Sigmoid colon (tissue), 7 donors: ENCODE results near the gene ID3. TPM values are rescaled to one million over a fixed set of nuclear protein-coding genes. Genes with fewer than 3 reads are reported as not detected.

Experiments
- DNase-seq: peaks from one replicate; pipeline ENCODE4 v3.0.0-alpha.2; 2019
- H3K27ac ChIP-seq, 4 donors: fragments of 200-600 bp; sonication (generic); one replicate each; pipeline ENCODE4 v1.5.1; 2016 to 2019; ENCODE audit warnings: mild to moderate bottlenecking in 1 of 4
- H3K27me3 ChIP-seq, 3 donors: fragments of 200-600 bp; sonication (generic); one replicate each; pipeline ENCODE4 v1.5.1; 2019; ENCODE audit warnings: mild to moderate bottlenecking in 1 of 3
- H3K36me3 ChIP-seq, 4 donors: fragments of 200-600 bp; sonication (generic); one replicate each; pipeline ENCODE4 v1.5.1; 2016 to 2019
- H3K4me1 ChIP-seq, 4 donors: fragments of 200-600 bp; sonication (generic); one replicate each; pipeline ENCODE4 v1.5.1; 2017 to 2019
- H3K4me3 ChIP-seq, 4 donors: fragments of 200-600 bp; sonication (generic); one replicate each; pipeline ENCODE4 v1.5.1; 2017 to 2019; ENCODE audit warnings: mild to moderate bottlenecking in 2 of 4, moderate library complexity in 1 of 4
- H3K9me3 ChIP-seq, 4 donors: fragments of 200-600 bp in 3 of 4; sonication (generic) in 3 of 4; one replicate each; pipeline versions ENCODE4 v1.5.1 to v1.6.1; 2013 to 2019
- EP300 ChIP-seq, 4 donors: sonication (generic); formaldehyde crosslinking; IDR thresholded peaks; one replicate each; pipeline ENCODE4 v1.6.1; 2017; ENCODE audit warnings: antibody characterized with exemption in 4 of 4
- POLR2A ChIP-seq, 2 donors: fragments of 450-650 bp; IDR thresholded peaks; one replicate each; pipeline ENCODE4 v1.6.1; 2016; ENCODE audit warnings: antibody characterized with exemption in 2 of 2, mild to moderate bottlenecking in 2 of 2, moderate library complexity in 2 of 2
- POLR2AphosphoS5 ChIP-seq, 4 donors: sonication (generic); formaldehyde crosslinking; IDR thresholded peaks; one replicate each; pipeline ENCODE4 v1.6.1; 2017; ENCODE audit warnings: antibody characterized with exemption in 4 of 4
- WGBS, 2 donors: extraction: QIAGEN DNeasy Blood & Tissue Kit; methylation state at CpG; one replicate each; pipeline ENCODE4 v1.1.7; 2013; 5-methylcytosine and 5-hydroxymethylcytosine counted together
- intact Hi-C: fragments of 100-400 bp; cut with DNase I; formaldehyde crosslinking; loops from one replicate; pipeline ENCODE4 v1.15.1; 2023
- polyA plus RNA-seq, 3 donors: library from polyadenylated mRNA; stranded (reverse); fragments of 200-250 nt; gene quantifications; one replicate each; pipeline ENCODE4 v1.2.3, GENCODE V29; 2013
- total RNA-seq, 4 donors: library from RNA; depleted of rRNA; stranded (reverse); fragments of >200 nt; gene quantifications; one replicate each; pipeline ENCODE4 v1.1.0, GENCODE V29; 2016
- TF ChIP-seq, protein P1 (sequence below), 4 experiments: fragments of 450-650 bp in 3 of 4; fragments of 200-600 bp in 1 of 4; IDR thresholded peaks; one replicate each; pipeline ENCODE4 v1.5.1; 2016 to 2019; ENCODE audit warnings: antibody characterized with exemption in 4 of 4, mild to moderate bottlenecking in 3 of 4, moderate library complexity in 2 of 4
- donor health status: healthy with polysubstance abuse.
- donor health status: Bipolar disorder and iron deficiency.
- donor health status: healthy.

Gene ID3
- total and polyA plus RNA-seq, 7 donors: 72.1 to 232 (median 114) TPM

DNA sequence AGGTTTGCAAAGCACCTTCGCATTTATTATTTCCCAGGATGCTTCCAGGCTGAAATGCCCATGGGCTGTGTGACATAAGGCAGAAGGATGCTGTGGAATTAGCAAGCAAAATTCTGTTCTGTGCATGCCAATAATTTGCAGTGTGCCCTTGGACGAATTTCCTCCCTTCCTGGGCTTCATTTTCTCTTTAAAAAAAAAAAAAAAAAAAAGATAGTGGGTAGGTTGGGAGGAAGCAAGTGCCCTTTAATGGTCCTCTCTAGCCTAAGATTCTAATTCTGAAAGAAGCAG lies 2.5 kb upstream of the ID3 start:
- DNase-seq: no peak
- Histone ChIP-seq H3K27me3 (no peaks in the 10 kb centered on the region), H3K36me3 (no peaks in the 10 kb centered on the region), H3K4me3 (peak overlapping the region in 1 of 4 donors; percentile 7), H3K9me3 (no peaks in the 10 kb centered on the region), H3K4me1 (peaks cover 0 to 69% (median 60%) of the 10 kb centered on the region in 4 donors), H3K27ac (peak overlapping the region; percentile 89 to 96 (median 96))
- TF ChIP-seq EP300 (IDR thresholded peaks at IDR 0.05) (no peak), POLR2A (IDR thresholded peaks at IDR 0.05) (no peak), POLR2AphosphoS5 (IDR thresholded peaks at IDR 0.05) (no peak)
- TF ChIP-seq, protein P1, sequence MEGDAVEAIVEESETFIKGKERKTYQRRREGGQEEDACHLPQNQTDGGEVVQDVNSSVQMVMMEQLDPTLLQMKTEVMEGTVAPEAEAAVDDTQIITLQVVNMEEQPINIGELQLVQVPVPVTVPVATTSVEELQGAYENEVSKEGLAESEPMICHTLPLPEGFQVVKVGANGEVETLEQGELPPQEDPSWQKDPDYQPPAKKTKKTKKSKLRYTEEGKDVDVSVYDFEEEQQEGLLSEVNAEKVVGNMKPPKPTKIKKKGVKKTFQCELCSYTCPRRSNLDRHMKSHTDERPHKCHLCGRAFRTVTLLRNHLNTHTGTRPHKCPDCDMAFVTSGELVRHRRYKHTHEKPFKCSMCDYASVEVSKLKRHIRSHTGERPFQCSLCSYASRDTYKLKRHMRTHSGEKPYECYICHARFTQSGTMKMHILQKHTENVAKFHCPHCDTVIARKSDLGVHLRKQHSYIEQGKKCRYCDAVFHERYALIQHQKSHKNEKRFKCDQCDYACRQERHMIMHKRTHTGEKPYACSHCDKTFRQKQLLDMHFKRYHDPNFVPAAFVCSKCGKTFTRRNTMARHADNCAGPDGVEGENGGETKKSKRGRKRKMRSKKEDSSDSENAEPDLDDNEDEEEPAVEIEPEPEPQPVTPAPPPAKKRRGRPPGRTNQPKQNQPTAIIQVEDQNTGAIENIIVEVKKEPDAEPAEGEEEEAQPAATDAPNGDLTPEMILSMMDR (IDR thresholded peaks at IDR 0.05): no peak
- WGBS, 2 donors: 35 to 52% methylated on average over 2 of the region's 2 CpGs
- intact Hi-C loops: loop anchor here (2.0 kb wide), 1 partner anchor 193 kb away; the partner anchor contains the start of gene ZNF436

DNA sequence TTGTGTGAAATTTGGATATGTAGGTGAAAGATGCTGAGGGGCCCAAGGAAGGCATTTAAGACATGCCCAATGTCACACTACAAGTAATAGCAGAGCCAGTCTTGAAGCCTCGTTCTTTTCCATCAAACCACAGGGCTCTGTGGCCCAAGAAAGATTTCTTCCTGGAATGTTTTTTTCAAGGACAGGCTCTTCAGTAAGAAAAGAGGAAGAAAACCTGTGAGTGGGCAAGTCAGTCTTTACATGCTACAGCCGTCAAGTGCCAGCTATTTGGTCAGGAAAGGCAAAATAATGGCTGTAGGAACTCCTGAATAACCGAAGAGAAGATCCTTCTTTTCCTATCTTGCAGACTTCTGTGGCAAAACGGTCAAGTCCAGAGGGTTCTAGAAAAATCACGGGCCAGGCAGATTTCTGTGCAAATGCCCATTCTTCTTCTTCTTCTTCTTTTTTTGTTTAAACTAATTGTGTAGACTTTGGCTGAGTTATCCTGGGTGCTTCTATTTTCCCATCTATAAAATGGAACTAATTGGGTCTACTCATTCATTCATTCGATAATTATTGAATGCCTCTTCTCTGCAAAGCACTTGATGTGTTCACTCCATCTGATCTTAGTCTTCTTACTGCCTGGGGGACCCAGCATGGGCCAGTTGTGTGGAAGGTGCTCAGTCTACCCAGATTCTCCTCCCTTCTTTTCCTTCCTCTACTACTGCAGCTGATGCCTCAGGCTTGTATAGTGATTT lies 1.9 kb upstream of the ID3 start:
- peak overlapping the region; percentile 89 to 96 (median 96) for H3K27ac ChIP-seq
- DNase-seq: no peak
- peaks cover 0 to 74% (median 64%) of the 10 kb centered on the region in 4 donors for H3K4me1 ChIP-seq
- no peaks in the 10 kb centered on the region for H3K27me3 ChIP-seq
- no peak overlapping the region for H3K4me3 ChIP-seq
- intact Hi-C loops: no loop called here
- no peaks in the 10 kb centered on the region for H3K36me3 ChIP-seq
- 58 to 68% methylated on average over 6 of the region's 6 CpGs for WGBS, 2 donors
- H3K9me3 ChIP-seq: no peaks in the 10 kb centered on the region
- TF ChIP-seq POLR2A (IDR thresholded peaks at IDR 0.05) (no peak), POLR2AphosphoS5 (IDR thresholded peaks at IDR 0.05) (no peak), EP300 (IDR thresholded peaks at IDR 0.05) (no peak)
- TF ChIP-seq, protein P1 (IDR thresholded peaks at IDR 0.05): no peak

DNA sequence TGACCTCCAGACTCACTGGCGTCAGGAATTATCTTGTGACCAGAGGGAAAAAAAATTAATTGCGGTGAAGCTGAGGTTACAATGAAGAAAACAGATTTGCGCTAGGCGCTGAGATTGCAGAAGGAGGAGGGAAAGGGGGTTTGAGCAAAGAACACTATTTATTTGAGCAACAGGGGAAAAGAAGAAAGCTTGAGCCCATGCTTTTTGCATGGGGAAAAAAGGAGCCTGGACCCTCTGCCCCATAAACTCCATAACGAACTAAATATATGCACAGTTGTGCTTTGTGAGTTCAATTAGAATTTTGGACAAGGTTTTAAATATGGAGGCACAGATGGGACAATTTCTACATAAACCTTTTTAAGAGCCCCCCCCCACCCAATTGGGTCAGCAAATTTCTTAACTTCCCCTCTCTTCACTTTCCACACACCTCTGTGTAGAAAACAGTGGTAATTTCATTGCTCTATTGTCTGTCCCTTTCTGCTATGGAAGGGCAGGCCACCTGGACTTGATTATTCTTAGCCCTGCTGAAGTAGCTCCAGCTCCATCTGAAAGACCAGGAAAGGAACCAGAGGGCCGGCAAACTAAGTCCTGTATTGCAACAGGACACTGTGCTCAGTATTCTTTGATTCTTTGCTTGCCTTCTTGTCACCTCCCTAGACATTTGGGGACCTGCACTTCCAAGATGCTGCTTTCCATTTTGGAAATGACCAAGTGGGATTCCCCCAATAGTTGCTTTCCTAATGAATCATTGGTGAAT lies 862 bp upstream of the ID3 start:
- no peaks in the 10 kb centered on the region for H3K27me3 ChIP-seq
- TF ChIP-seq EP300 (IDR thresholded peaks at IDR 0.05): peak in 1 of 4 donors; percentile 55
- TF ChIP-seq, protein P1 (IDR thresholded peaks at IDR 0.05): no peak
- no peak for TF ChIP-seq POLR2AphosphoS5 (IDR thresholded peaks at IDR 0.05)
- TF ChIP-seq POLR2A (IDR thresholded peaks at IDR 0.05): no peak
- DNase-seq: no peak
- H3K9me3 ChIP-seq: no peaks in the 10 kb centered on the region
- no peaks in the 10 kb centered on the region for H3K36me3 ChIP-seq
- intact Hi-C loops: loop anchor here (5.0 kb wide), 1 partner anchor 383 kb away; no protein-coding TSS in a partner anchor
- H3K4me1 ChIP-seq: peaks cover 0 to 85% (median 74%) of the 10 kb centered on the region in 4 donors
- WGBS, 2 donors: 11 to 12% methylated on average over 6 of the region's 6 CpGs
- H3K27ac ChIP-seq: peak overlapping the region; percentile 89 to 96 (median 96)
- H3K4me3 ChIP-seq: peak overlapping the region; percentile 62 to 74 (median 68)

DNA sequence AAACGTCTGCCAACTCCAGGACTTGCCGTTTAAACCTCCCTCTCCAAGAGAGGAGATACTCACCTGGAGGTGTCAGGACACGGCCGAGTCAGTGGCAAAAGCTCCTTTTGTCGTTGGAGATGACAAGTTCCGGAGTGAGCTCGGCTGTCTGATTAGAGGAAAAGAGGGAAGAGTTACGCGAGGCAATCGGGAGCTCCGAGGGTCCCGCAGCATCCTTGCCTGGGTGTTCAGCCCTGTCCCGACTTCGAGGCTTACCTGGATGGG lies 497 bp downstream of the ID3 start:
- no peaks in the 10 kb centered on the region for H3K27me3 ChIP-seq
- intact Hi-C loops: loop anchor here (5.0 kb wide), 1 partner anchor 382 kb away; no protein-coding TSS in a partner anchor
- H3K27ac ChIP-seq: peak overlapping the region; percentile 89 to 96 (median 96)
- WGBS, 2 donors: 0% methylated on average over 14 of the region's 14 CpGs
- no peaks in the 10 kb centered on the region for H3K36me3 ChIP-seq
- peak overlapping the region; percentile 62 to 74 (median 68) for H3K4me3 ChIP-seq
- H3K4me1 ChIP-seq: peaks cover 0 to 85% (median 82%) of the 10 kb centered on the region in 4 donors
- TF ChIP-seq, protein P1 (IDR thresholded peaks at IDR 0.05): no peak
- no peak for TF ChIP-seq POLR2AphosphoS5 (IDR thresholded peaks at IDR 0.05)
- TF ChIP-seq POLR2A (IDR thresholded peaks at IDR 0.05): no peak
- TF ChIP-seq EP300 (IDR thresholded peaks at IDR 0.05): no peak
- H3K9me3 ChIP-seq: no peaks in the 10 kb centered on the region
- DNase-seq: no peak
